Measurements from ENCODE around the gene EGLN2. TPM values are rescaled to one million over a fixed set of nuclear protein-coding genes. Genes with fewer than 3 reads are reported as not detected.
"Not testable (repeated sequence)": the region's sequence is repeated elsewhere in the genome, so short reads cannot be mapped to it uniquely, and the experiment has no call there.

The EGLN2 gene
- total RNA-seq, 2 donors from 2014 or later: 50.8 to 51.4 TPM

GRCh38 chr19:40836754-40837429 lies 37.9 kb downstream of the EGLN2 start:
- no peak overlapping the region for H3K4me3 ChIP-seq

GRCh38 chr19:40838477-40838876 lies 39.5 kb downstream of the EGLN2 start:
- DNase-seq; intact Hi-C loops (cut with DNase I); H3K4me3 ChIP-seq; H3K9me3 ChIP-seq; H3K27me3 ChIP-seq; H3K4me1 ChIP-seq; H3K27ac ChIP-seq; ATAC-seq; H3K36me3 ChIP-seq (replicated peaks in 1 of 2; ENCODE audit: insufficient read depth in 1 of 2, low read depth in 2 of 2): not testable (repeated sequence)
- 70 to 83% methylated on average over 1 of the region's 1 CpG for WGBS, 2 donors

More at GRCh38 chr19:40836754-40837429, 37.9 kb downstream of the EGLN2 start:
- no peak overlapping the region for H3K27ac ChIP-seq
- H3K27me3 ChIP-seq: no peaks in the 10 kb centered on the region
- H3K36me3 ChIP-seq (replicated peaks in 1 of 2; ENCODE audit: insufficient read depth in 1 of 2, low read depth in 2 of 2): no peaks in the 10 kb centered on the region
- DNase-seq (no peak), ATAC-seq (no peak)
- 83 to 85% methylated on average over 6 of the region's 6 CpGs for WGBS, 2 donors
- intact Hi-C loops (cut with DNase I): no loop called here
- TF ChIP-seq POLR2A (IDR thresholded peaks at IDR 0.05) (no peak), CTCF (IDR thresholded peaks at IDR 0.05) (no peak)
- peaks cover 12% of the 10 kb centered on the region for H3K4me1 ChIP-seq
- no peaks in the 10 kb centered on the region for H3K9me3 ChIP-seq

- H3K27ac ChIP-seq; H3K27me3 ChIP-seq; ATAC-seq; DNase-seq; H3K4me3 ChIP-seq; intact Hi-C loops (cut with DNase I); H3K36me3 ChIP-seq (replicated peaks in 1 of 2; ENCODE audit: insufficient read depth in 1 of 2, low read depth in 2 of 2); H3K9me3 ChIP-seq: not testable (repeated sequence)
- 79 to 98% methylated on average over 2 to 3 of the region's 3 CpGs for WGBS, 2 donors
- H3K4me1 ChIP-seq: peaks cover 12% of the 10 kb centered on the region
These were observed 43.0 kb downstream of the EGLN2 start for GRCh38 chr19:40842012-40842411.

GRCh38 chr19:40842997-40843652 lies 44.1 kb downstream of the EGLN2 start:
- intact Hi-C loops (cut with DNase I); H3K36me3 ChIP-seq (replicated peaks in 1 of 2; ENCODE audit: insufficient read depth in 1 of 2, low read depth in 2 of 2); H3K27ac ChIP-seq; DNase-seq; H3K9me3 ChIP-seq; ATAC-seq; H3K27me3 ChIP-seq; H3K4me3 ChIP-seq: not testable (repeated sequence)
- 38 to 54% methylated on average over 8 to 10 of the region's 12 CpGs for WGBS, 2 donors
- peaks cover 12% of the 10 kb centered on the region for H3K4me1 ChIP-seq

GRCh38 chr19:40843653-40844052 lies 44.7 kb downstream of the EGLN2 start:
- 3 to 9% methylated on average over 6 to 17 of the region's 19 CpGs for WGBS, 2 donors
- H3K4me3 ChIP-seq; H3K9me3 ChIP-seq; H3K27ac ChIP-seq; H3K27me3 ChIP-seq; H3K36me3 ChIP-seq (replicated peaks in 1 of 2; ENCODE audit: insufficient read depth in 1 of 2, low read depth in 2 of 2); intact Hi-C loops (cut with DNase I): not testable (repeated sequence)
- H3K4me1 ChIP-seq: peaks cover 16% of the 10 kb centered on the region
- ATAC-seq (peak; percentile 60), DNase-seq (peak in 3 of 4 donors; percentile 21 to 68 (median 62))

- DNase-seq; H3K36me3 ChIP-seq (replicated peaks in 1 of 2; ENCODE audit: insufficient read depth in 1 of 2, low read depth in 2 of 2); H3K27me3 ChIP-seq; H3K27ac ChIP-seq; H3K9me3 ChIP-seq; H3K4me3 ChIP-seq; intact Hi-C loops (cut with DNase I); ATAC-seq: not testable (repeated sequence)
- peaks cover 16% of the 10 kb centered on the region for H3K4me1 ChIP-seq
- WGBS, 2 donors: 75 to 85% methylated on average over 4 to 8 of the region's 8 CpGs
These were observed 47.7 kb downstream of the EGLN2 start for GRCh38 chr19:40846722-40847121.

GRCh38 chr19:40850277-40850676 lies 51.3 kb downstream of the EGLN2 start, which contains the start of gene CYP2A6:
Gene CYP2A6, minus strand, starts transcription at chr19:40850447. Its CDS starts 21 bp downstream, at chr19:40850426.
- ATAC-seq; H3K4me1 ChIP-seq; H3K27me3 ChIP-seq; H3K27ac ChIP-seq; H3K4me3 ChIP-seq; H3K9me3 ChIP-seq; DNase-seq; H3K36me3 ChIP-seq (replicated peaks in 1 of 2; ENCODE audit: insufficient read depth in 1 of 2, low read depth in 2 of 2); intact Hi-C loops (cut with DNase I): not testable (repeated sequence)
- 83 to 95% methylated on average over 1 to 3 of the region's 3 CpGs for WGBS, 2 donors

GRCh38 chr19:40852467-40853152 lies 53.6 kb downstream of the EGLN2 start:
- H3K27me3 ChIP-seq; H3K27ac ChIP-seq; H3K4me1 ChIP-seq; H3K4me3 ChIP-seq; intact Hi-C loops (cut with DNase I); H3K36me3 ChIP-seq (replicated peaks in 1 of 2; ENCODE audit: insufficient read depth in 1 of 2, low read depth in 2 of 2); H3K9me3 ChIP-seq; ATAC-seq; DNase-seq: not testable (repeated sequence)
- WGBS, 2 donors: 9 to 18% methylated on average over 2 of the region's 3 CpGs

Data from body of pancreas (tissue), 4 donors.